NCI-H526 (cell line): Measurements from ENCODE around the gene PTPRK.

Source experiments
- DNase-seq, 2 experiments: peaks; one replicate each; lab custom pipeline; 2025; lab: John Stamatoyannopoulos, UW

PTPRK gene

DNA sequence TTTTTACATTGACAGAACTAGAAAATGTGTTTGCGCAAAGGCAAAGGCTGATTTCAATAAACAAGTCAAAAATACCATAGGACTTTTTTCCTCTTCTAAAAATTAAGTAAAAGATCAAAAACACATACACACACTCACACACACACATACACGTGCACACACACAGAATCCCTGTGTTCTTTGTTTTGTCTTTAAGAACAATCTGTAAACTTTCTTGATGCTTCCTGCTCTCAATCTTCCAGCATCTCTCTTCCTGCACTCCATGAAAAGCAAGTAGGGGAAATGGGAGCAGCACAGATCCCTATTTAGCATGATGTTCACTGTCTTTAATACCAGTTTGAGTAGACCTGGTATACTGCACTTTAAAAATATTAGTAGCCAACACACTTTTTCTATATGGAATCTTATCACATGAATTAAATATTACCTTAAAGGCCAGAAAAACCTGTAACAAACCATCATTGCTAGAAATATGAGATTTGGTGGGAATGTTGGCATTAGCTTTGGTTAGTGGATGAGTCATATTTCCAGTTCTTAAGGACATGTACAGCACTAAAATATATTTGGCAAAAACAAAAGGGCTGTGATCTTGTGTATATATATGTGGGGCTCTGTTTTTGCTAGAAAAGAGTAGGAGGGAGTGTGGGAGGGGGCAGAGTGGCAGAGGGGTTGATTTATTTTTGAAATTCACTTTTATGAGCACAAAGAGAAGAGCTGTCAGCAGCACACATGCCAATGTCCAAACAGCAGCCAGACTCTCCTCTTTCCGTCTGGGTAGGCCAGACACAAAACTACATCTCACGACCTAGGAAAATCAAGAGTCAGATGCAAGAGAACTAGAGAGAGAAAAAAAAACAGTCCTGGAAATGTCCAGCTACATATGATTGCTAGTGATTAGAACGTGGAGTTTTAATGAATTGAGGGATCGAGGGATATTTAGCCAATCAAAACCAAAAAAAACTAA lies 4.6 kb downstream of the PTPRK start:
- no peak for DNase-seq

DNA sequence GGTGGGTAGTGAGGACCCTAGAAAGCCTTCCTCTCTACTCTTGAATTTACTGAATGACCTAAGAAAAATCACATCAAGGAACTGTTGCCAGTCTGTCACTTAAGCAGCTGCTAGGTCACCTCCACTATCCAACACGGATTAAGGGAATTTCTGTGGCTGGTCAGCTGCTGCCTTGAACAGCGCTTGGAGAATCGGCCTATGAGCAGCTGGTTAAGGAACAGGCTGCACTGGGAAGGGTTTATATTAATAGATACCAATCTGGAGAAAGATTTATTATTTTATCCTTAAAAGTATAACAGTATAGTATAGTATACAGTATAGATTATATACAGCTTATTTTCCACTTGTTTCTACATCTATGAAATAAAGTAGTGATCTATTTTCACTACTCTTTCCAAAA lies 6.5 kb downstream of the PTPRK start:
- no peak for DNase-seq

GRCh38 chr6:128512296-128512695 lies 8.1 kb downstream of the PTPRK start:
- DNase-seq: no peak

GRCh38 chr6:128511506-128511905 lies 8.9 kb downstream of the PTPRK start:
- no peak for DNase-seq

GRCh38 chr6:128509709-128510108 lies 10.7 kb downstream of the PTPRK start:
- DNase-seq: no peak

- DNase-seq: no peak
These were observed 11.7 kb downstream of the PTPRK start for GRCh38 chr6:128508588-128509296.

DNA sequence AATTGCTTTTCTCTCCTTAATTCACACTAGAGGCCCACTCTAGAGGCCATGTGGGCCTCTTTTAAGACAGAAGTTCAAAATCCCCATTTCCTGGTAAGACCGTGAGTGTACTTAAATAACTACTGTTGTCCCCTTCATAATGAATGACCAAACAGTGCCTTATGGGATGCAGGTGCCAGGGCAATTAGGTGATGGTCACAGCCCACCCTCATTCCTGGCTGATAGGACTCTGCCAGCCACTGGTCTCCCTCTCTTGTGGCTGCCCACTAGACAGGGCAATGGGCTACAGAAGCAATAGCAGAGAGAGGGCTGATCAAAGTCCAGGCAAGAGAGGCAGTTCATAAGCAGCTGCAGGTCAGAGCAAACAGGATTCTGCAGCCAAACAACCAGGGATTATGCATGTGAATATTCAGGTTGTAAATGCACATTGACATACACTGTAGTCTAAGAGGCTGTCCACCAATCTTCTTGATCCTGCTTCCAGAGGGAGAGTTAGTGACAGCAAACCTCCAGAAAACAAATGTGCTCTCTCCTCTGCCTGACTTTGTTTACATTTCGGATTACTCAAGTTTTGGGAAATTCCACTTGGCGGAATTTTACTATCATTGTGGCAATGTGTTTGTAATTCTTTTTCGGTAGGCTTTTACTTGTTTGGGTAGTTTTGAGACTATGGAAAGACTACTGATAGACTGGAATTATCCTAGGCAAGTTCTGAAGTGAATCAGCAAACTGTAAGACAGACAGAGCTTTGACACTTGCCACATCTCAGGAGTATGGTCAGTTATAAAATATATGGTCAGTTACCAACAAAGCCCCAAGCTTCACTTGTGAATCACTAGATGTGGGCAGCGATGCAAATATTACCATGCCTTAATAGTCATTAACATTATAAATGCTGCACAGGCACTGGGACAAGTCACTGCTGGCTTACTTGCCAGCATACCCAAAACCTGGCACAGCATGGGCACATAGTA lies 12.8 kb downstream of the PTPRK start:
- peak; percentile 12 to 24 for DNase-seq

DNA sequence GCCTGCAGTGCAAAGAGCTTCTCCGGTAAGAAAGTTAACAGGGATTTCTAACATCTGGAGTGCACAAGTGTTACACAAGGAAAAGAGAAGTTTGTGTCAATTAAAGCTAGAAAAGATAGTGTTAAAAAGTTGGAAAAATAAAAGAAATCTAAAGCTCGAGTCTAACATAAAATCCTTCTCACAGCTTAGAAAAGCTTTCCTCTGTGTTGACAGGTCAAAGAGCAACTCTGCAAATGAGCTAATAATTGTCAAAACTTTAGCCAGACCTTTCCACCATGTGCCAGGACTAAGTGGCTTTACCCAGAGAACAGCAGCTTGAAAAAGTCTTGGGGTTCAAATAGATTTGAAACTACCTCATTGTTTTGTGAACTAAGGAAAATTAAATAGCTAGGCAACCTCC lies 14.8 kb downstream of the PTPRK start:
- no peak for DNase-seq

DNA sequence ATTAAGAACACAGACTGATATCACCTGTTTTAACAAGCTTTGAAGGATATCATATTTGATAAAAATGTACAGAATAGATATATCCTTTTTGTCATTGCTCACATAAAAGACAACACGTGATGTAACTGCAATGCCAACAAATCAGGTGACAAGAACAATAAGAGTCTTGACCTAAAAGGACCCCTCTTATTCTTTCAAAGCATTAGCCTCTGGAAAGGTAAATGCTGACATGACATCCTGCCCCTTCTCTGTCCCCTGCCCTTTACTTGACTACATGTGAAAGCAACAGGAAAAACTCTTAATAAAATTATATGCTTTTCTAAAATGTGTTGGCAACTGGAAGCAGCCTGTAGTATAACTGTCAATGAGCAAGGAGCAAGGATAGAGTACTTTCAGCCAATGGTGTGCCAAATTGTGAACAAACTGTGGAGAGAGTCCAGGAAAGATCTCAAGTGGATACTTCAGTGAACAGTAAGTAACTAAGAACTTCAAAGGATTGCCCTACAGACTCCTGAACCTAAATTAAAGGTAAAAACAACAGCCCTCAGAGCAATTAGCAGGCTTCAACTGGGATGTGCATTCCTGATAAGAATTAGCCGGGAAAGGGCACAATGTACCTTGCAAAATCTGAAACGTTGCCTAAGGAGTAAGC lies 16.3 kb downstream of the PTPRK start:
- DNase-seq: no peak

- DNase-seq: no peak
These were observed 19.4 kb downstream of the PTPRK start for GRCh38 chr6:128500749-128501600.

DNA sequence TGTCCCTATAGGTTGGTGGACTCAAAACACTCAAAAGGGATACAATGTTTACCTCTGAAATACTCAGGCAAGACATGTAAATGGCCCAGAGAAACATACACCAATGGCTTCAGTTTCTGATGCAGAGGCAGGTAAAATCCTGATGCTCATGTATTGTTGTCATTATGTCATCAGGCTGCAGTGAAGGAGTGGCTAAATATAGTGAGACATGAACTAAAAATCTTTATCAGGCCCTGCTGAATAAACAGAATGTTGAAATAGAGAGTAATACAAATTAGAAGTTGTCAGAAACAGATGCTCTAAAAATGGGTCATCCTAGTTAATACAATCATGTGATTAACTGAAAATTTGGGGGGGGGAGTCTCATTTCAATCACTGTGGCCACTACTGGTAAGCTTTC lies 20.4 kb downstream of the PTPRK start:
- DNase-seq: no peak

GRCh38 chr6:128499079-128499731 lies 21.2 kb downstream of the PTPRK start:
- no peak for DNase-seq

- no peak for DNase-seq
These were observed 22.2 kb downstream of the PTPRK start for GRCh38 chr6:128498234-128498633.

DNA sequence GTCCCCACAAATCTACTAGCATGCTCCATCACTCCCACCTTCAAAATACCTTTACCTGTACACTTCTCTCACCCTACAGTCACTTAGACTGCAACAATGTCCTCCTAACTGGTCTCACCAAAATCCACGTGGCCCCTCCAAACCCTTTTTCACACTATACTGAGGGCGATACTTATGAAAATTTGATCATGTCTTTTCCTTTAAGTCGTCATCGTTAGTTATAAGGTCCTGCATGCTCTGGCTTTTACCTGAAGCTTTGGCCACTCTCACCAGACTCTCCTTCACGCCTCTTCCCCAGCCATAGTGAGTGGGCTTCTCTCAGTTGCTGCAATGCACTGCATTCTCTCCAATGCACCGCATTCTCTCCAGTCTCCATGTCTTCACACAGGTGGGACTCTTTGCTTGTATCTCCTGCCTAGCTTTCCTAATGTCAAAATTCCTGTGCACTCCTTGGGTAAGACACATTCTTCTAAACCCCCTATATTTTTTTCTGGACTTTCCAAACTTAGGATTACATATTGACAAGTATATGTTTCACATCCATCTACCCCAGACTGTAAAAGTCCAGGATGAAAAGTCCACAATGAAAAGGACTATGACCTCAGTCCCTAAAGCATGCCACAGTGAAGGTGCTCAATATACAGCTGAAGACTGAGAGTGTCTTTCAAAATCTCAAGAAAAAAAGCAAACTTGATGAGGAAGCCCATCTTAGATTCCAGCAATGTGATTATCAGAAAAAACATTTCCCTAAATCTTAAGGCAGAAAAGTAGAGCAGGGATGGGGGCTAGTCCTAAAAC lies 24.7 kb downstream of the PTPRK start:
- no peak for DNase-seq

DNA sequence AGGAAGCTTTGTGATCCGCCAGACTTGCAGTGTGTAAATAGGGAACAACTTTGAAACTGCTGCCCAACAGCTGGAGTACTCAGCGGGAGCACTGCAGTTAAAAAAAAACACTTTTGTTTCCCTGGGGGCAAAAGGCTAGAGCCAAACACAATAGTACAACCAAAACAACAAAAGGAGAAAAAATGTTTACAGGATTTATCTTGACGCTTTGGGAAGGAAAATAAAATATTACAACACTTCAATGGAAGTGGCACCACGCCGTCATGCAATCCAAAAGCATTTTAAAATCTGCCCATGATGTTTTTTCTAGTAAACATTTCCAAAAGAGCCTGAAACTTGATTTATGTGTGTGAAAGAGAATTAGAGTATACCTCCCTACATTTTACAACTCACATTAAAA lies 26.0 kb downstream of the PTPRK start:
- DNase-seq: no peak

DNA sequence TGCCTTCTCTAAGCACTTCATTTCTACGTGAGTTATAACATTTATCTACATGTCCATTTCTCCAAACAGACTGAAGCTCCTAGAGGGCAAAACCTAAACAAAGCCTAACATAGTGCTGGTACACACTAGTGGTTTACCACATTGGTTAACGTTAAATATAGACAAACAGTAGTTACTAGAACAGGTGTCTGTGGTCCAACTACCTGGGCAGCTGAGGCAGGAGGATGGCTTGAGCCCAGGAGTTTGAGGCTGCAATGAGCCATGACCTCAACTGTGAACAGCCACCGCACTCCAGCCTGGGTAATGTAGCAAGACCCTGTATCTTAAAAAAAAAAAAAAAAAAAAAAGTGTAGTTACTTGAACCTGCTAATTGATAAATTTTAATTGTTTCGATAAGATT lies 26.5 kb downstream of the PTPRK start:
- no peak for DNase-seq

- DNase-seq: no peak
These were observed 28.0 kb downstream of the PTPRK start for GRCh38 chr6:128492386-128492785.

DNA sequence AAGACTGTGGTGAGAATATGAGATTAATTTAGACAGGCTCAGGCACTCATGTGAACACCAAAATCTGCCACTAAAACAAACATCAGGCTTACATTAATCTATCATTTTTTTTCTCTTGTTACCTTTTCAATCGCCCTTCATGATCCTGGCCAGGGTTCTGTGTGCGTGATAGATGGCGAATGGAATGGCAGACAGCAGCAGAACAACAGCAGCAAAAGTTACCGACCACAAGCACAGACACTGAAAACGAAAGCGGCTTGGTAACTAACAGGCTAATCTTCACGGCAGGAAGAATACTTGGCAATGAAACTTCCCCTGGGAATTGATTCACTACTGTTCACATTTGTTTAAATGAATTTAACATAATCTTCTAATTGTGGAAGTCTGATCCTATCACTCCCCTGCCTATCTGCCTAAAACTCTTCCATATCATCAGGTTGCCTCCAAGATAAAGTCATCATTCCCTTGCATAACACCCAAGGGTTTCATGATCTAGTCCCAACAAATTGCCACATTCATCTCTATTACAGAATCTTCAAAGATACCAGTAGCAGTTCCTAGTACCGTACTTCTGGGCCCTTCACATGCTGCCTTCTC lies 28.7 kb downstream of the PTPRK start:
- peak in 1 of 2 experiments; percentile 9 for DNase-seq

DNA sequence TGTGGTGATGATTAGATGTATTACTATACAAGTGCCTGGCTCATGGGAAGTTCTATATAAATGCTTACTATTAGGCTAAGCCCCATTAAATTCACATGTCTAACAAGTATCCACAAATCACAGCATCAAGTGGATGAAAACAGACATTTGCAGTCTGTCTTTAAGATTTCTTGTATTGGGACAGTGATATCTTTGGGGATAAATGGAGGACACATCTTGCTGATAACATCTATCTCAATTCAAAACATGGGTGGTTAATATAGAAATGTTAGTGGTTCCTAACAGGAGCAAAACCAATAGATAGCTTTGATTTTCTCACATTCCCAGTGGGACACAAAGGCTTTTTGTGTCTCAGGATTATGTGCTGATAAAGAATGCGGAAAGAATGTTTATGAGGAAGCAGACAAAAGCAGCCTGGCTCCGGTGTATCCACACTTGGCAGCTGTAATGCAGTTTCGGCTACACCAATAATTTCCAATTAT lies 29.3 kb downstream of the PTPRK start:
- no peak for DNase-seq
